Endometrial microvascular endothelial cells (primary cell): ENCODE data around the gene PREX1. TPM values are rescaled to one million over a fixed set of nuclear protein-coding genes. Genes with fewer than 3 reads are reported as not detected.
"Not testable (repeated sequence)": the region's sequence is repeated elsewhere in the genome, so short reads cannot be mapped to it uniquely, and the experiment has no call there.

ENCODE experiments used
- in situ Hi-C: cut with HindIII; loops from 2 replicates; pipeline ENCODE4 v1.10.0; 2017; ENCODE audit warnings: low sequenced_read_pairs, low pct_unique_long_range_greater_than_20kb; ENCODE audit errors: inconsistent ontology term
- total RNA-seq: library from RNA; depleted of rRNA; stranded (reverse); fragments of >200 nt; gene quantifications from one replicate; pipeline ENCODE4 v1.2.3, GENCODE V29; 2015; ENCODE audit errors: inconsistent ontology term

PREX1 gene
- total RNA-seq, 1 donor from 2014 or later = 60.5 TPM

- in situ Hi-C loops = no loop called here
Measured at GRCh38 chr20:48600470-48600945, 227.3 kb downstream of the PREX1 start.

GRCh38 chr20:48599748-48600469, 227.9 kb downstream of the PREX1 start:
- in situ Hi-C loops = no loop called here

DNA sequence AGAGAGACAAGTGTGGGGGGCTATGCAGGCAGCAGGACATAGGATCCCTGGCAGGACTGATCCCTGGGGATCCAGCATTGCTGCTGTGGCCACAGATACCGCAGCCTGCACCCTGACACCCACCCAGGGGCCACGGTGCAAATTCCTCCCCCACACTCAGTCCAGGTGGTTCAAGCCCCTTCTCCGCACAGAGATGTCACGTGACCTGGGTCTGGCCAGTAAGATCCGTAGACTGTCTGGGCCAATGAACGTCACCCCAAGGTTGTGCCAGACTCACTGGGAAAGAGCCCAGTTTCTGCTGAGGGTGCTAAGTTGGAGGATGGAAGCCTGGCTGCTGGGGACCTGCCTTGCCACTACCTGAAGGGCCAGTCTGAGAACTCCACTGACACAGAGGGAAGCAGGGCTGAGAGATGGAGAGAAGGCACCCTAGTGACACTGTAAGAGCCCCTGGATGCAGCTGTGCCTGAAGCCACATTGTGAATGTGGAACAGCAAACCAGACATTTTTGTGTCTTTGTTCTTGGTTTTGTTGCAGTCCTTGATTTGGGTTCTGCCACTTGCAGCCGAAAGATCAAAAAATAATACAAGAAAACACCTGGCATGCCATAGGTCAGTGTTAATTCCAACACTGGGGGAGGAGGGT, 228.6 kb downstream of the PREX1 start:
- in situ Hi-C loops = no loop called here

DNA sequence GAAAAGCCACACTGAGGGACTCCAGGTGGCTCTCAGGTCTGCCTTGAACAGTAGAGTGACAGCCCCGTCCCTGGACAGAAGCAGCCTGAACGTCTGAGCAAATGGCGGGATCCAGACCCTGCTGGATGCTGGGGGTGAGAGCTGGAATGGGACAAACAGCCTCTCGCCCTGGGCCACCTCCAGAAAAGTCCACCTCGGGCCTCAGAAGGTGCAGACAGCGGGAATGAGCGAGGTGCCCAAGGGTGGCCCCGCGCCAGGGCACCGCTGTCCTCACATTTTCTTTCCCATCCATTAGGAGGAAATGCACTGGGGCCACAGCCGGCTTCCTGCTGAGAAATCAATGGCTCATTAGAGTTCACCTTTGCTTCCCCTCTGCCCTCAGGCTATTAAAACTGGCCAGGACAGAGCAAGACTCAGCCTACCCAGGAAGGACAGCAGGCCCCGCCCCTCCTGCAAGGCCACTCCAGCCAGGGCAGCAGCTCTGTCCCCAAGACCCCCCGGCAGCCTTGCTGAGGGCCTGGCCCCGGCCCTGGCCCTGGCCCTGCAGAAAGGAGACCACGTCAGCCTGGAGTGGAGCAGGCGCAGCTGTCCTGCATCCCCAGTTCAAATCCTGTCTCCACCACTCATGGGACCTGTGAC, 229.4 kb downstream of the PREX1 start:
- in situ Hi-C loops = not testable (repeated sequence)

- in situ Hi-C loops = no loop called here
Measured at GRCh38 chr20:48597521-48598302, 230.1 kb downstream of the PREX1 start.

DNA sequence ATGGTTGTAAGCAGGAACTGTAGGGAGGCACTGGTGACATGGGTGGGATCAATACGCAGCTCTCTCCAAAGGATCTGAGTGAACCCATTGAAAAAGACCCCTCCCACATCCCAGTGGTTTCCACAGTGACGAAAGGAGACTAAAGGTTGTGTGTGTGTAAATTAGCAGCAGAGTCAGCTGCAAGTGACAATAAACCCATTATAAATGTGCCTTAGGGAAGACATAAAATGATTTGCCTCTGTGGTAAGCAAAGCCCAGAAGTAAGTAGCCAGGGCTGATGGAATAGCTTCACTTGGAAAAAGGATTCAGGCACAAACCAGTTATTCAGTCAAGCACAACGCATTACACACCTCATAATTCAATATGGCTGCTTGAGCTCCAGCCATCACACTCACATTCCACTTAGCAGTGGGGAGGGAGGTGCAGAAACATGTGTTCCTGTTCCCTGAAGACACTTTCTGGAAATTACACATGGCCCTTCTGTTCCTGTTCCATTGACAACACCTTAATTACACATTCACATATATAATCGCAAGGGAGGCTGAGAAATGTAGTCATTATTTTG, 231.4 kb downstream of the PREX1 start:
- in situ Hi-C loops = no loop called here

GRCh38 chr20:48595495-48596333, 232.1 kb downstream of the PREX1 start:
- in situ Hi-C loops = no loop called here

DNA sequence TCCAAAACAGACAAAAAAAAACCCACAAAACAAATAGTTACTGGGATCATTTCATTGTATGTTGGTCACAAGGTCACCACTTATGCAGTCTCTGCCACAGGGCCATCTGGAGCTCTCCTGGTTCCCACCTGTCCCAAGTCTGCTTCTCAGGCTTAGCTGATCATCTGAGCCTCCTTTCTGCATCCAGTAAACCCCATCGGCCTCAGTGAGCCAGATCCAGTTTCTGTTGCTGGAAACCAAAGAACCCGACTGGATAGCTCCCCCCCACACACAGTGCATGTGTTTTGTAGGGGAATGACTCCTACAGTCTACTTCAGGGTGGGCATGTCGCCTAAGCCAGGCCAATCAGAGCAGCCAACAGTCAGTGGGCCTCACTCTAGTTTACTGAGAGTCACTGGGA, 233.3 kb downstream of the PREX1 start:
- in situ Hi-C loops = no loop called here

DNA sequence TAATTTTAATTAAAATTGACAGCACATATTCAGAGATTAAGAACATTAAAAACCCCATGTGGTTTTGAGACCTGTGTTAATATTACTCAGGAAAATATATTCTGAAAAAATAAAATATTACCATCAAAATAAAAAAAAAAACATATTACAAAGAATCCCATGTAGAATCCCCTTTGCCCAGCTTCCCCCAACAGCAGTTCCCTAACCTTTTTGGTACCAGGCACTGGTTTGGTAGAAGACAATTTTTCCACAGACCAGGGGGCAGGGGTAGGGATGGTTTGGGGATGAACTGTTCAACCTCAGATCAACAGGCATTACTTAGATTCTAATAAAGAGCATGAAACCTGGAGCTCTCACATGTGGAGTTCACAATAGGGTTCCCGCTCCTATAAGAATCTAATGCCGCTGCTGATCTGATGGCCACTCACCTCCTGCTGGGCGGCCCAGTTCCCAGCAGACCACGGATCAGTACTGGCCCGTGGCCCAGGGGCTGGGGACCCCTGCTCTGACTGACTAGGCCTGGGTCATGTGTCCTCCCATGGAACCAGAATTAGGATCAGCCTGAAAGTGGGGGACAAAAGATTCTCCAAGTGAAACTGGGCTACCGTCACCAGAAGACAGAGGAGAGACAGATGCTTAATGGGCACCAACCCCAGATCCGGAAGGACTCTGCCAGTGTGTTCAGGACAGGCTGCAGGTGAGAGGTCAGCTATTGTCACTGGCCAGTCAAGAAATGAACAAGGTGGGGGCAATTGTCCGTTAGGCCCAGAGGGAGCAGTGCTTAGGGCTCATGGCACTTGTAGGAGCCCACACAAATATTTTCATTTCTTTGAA, 235.5 kb downstream of the PREX1 start:
- in situ Hi-C loops = no loop called here

DNA sequence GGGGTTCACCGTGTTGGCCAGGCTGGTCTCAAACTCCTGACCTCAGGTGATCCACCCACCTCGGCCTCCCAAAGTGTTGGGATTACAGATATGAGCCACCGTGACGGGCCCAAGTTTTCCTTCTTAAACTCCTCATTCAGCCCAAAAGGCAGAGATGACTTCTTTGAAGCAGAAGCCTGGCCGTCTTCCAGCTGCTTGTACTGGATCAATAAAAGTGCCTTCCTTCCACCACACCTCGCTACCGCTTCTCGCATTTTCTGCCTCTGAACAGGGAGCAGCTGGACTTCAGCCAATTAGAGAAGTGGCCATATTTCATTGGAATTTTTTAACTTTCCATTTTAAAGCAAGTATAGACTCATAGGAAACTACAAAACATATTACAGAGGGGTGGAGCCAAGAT, 241.1 kb downstream of the PREX1 start:
- in situ Hi-C loops = no loop called here

- in situ Hi-C loops = no loop called here
Measured at GRCh38 chr20:48585061-48585870, 242.5 kb downstream of the PREX1 start.

DNA sequence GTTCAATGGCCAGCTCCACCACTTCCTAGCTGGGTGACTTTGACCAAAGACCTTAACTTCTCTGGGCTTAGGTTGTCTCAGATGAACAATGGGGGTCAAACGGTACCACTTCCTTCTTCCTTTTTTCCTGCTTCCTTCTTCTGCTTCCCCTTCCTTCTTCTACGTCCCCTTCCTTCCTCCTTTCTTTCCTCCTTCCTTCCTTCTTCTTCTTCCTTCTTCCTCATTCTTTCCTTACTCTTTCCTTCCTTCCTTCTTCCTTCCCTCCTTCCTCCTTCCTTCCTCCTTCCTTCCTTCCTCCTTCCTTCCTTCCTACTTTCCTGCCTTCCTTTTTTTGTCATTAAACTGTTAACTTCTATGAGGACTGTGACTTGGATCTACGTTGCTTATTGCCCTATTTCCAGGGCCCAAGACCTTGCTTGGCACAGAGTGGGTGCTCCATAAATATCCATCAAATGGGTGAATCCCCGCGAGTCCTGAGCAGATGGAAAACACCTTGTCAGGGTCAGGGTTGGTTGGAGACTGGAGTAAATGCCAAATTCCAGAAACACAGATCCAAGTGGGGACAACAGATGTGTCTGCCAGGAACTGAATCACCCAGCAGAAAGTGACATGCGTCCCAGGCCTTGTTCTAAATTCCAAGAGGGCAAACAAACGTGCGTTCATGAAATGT, 243.3 kb downstream of the PREX1 start:
- in situ Hi-C loops = no loop called here

DNA sequence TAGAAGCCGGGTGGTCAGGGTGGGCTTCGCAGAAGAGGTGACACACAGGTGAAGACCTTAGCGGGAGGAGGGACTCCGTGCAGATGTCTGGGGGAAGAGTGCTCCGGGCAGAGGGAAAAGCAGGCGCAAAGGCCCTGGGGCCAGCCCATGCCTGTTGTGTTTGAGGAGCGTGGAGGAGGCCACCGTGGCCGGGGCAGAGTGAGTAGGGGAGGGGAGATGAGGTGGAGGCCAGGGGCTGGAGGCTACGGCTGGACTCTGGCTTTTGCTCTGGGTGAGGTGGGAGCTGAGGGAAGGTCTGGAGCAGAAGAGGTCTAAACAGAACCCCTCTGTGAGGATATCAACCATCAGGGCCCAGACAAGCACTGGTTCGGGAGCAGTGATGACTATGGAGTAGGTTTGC, 244.0 kb downstream of the PREX1 start:
- in situ Hi-C loops = no loop called here

GRCh38 chr20:48583171-48583570, 244.6 kb downstream of the PREX1 start:
- in situ Hi-C loops = no loop called here

- in situ Hi-C loops = no loop called here
Measured at GRCh38 chr20:48582673-48582985, 245.2 kb downstream of the PREX1 start.

DNA sequence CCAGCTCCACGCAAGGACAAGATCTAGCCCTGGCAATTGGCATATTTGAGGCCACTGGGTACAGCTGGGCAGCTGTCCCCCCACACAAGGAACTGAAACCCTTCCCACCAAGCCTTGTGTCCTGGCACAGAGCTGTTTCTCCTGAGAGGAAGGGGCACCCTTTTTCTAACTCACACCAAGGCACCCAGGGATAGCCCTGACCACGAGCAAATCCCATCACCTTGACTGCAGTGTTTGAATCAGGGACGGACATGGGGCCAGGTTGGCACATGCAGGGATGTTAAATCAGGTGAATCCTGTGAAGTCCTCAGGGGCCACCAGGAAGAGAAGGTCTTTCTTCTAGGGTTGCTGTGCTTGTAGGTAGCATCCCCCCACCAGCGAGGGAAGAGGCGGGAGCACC, 246.6 kb downstream of the PREX1 start:
- in situ Hi-C loops = no loop called here
